ENCODE measurements around the gene STPG3.

DNA sequence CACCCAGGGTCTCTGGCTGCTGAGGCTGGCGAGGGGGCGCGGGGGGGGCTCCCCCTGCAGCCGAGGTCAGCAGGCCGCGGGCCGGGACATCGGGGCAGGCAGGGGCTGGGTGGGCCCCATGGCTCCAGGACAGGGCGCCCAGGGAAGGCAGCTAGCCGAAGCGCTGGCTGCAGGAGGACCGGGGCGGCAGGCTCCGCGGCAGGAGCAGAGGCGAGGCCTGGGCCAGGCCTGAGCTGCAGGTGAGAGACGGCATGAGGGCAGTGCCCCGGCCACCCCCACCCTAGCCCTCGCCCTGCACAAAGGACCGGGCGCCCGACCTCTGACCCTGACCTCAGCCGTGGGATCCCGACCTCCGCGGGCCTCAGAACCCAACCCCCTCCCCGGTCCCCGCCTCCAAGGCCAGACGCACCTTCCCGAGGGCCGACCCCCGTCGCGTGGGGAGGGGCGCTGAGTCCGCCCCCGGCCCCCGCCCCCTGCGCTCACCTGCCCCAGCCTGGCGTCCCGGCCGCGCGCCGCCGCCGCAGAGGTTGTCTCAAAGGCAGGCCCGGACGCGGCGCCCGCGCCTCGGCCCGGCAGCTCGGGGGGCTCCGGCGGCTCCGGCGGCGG, 29.5 kb upstream of the STPG3 start:
- no peak for TF ChIP-seq YY1 (IDR thresholded peaks at IDR 0.05; ENCODE audit: insufficient read depth, insufficient read length)
- no peak for TF ChIP-seq ZNF274 (IDR thresholded peaks at IDR 0.05; ENCODE audit: low read depth, low read length)
